HFFc6 (cell line): ENCODE results near the gene ARHGAP27. TPM values are rescaled to one million over a fixed set of nuclear protein-coding genes. Genes with fewer than 3 reads are reported as not detected.
A peak's percentile ranks its signal among the peaks of the same experiment; 100 is the strongest.

Experiments
- DNase-seq: peaks from one replicate; pipeline ENCODE4 v3.0.0-alpha.2; 2018
- H3K27ac Mint-ChIP-seq: 2 replicates; pipeline ENCODE4 v1.8.0; 2020; ENCODE audit warnings: mild to moderate bottlenecking, mixed read lengths
- H3K27me3 Mint-ChIP-seq: 2 replicates; pipeline ENCODE4 v1.8.0; 2021; ENCODE audit warnings: mild to moderate bottlenecking, moderate library complexity, mixed read lengths; ENCODE audit not compliant: insufficient read depth
- H3K36me3 Mint-ChIP-seq: 2 replicates; pipeline ENCODE4 v1.8.0; 2021; ENCODE audit warnings: low read depth, mixed read lengths
- H3K4me1 Mint-ChIP-seq: 2 replicates; pipeline ENCODE4 v1.8.0; 2020; ENCODE audit warnings: low read depth, mixed read lengths
- H3K4me3 Mint-ChIP-seq: 2 replicates; pipeline ENCODE4 v1.8.0; 2020; ENCODE audit warnings: mild to moderate bottlenecking, moderate library complexity, mixed read lengths
- H3K9me3 Mint-ChIP-seq: 2 replicates; pipeline ENCODE4 v1.8.0; 2020; ENCODE audit warnings: mild to moderate bottlenecking, mixed read lengths
- total RNA-seq, 6 experiments: library from RNA; stranded (reverse); fragmentation: NEBNext Ultra II Directional; extraction: Animal tissue kit (Norgen Biotek cat#: 25700); gene quantifications; 2 replicates in 1 of 6; 3 replicates in 5 of 6; pipeline ENCODE4 v1.2.3, GENCODE V29; 2021
- TF ChIP-seq, protein P1 (sequence below): fragments of 200-600 bp; sonication (generic); IDR thresholded peaks from 2 replicates; pipeline ENCODE4 v1.5.0; 2021; ENCODE audit warnings: antibody characterized with exemption, mild to moderate bottlenecking

Gene ARHGAP27
- total RNA-seq, 6 experiments from 2014 or later: 1.8 to 3.8 (median 2.7) TPM

DNA sequence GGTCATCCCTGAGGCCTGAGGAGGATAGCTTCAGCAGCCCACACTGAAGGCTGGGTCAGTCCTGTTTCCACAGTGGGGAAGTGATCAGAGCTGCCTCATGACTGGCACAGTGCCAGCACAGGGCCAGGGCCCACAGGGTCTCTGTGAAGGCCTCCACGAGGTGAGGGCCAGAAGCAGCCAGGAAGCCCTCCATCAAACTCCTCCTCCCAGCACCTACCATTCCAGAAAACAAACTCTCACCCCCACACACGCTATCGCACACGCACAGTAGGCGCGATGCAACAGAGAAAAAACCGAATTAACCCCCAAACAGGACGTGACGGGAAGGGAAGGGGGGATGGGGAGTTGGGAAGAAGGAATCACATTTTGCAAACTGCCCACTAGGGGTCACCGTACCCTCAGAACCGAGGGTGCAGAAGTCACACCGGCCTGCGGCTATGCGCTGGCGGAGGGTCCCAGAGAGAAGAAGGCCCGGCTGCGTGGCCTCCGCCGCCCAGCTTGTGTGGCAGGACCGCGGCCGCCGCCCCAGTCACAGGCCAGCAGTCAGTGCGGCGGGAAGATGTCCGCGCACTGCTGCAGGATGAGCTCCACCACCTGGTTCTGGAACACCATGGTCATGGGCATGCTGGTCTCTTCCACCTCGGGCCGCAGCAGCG lies 37.6 kb downstream of the ARHGAP27 start:
- H3K4me1 Mint-ChIP-seq: peaks cover 8% of the 10 kb centered on the region
- no peaks in the 10 kb centered on the region for H3K9me3 Mint-ChIP-seq
- peak overlapping the region; percentile 58 for H3K4me3 Mint-ChIP-seq
- H3K27me3 Mint-ChIP-seq: peaks cover 16% of the 10 kb centered on the region
- H3K36me3 Mint-ChIP-seq: no peaks in the 10 kb centered on the region
- DNase-seq: peak; percentile 74
- peak overlapping the region; percentile 71 for H3K27ac Mint-ChIP-seq
- TF ChIP-seq, protein P1, sequence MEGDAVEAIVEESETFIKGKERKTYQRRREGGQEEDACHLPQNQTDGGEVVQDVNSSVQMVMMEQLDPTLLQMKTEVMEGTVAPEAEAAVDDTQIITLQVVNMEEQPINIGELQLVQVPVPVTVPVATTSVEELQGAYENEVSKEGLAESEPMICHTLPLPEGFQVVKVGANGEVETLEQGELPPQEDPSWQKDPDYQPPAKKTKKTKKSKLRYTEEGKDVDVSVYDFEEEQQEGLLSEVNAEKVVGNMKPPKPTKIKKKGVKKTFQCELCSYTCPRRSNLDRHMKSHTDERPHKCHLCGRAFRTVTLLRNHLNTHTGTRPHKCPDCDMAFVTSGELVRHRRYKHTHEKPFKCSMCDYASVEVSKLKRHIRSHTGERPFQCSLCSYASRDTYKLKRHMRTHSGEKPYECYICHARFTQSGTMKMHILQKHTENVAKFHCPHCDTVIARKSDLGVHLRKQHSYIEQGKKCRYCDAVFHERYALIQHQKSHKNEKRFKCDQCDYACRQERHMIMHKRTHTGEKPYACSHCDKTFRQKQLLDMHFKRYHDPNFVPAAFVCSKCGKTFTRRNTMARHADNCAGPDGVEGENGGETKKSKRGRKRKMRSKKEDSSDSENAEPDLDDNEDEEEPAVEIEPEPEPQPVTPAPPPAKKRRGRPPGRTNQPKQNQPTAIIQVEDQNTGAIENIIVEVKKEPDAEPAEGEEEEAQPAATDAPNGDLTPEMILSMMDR: peak; percentile 94

DNA sequence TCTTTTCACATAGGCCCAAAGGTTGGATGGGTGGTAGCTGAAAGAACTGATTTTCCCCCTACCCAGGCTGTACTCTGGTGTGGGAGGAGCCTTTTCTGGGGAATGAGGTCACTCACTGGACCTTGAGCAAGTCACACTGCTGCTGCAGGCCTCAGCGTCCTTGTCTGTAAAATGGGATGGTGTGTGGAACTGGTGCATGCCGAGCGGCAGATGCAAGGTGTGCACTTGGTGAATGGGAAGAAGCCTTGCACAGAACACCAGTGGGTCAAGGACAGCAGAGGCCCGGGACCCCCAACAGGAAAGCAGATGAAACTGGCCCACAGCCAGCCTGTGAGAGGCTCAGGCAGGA lies 38.1 kb downstream of the ARHGAP27 start:
- H3K4me1 Mint-ChIP-seq: peaks cover 8% of the 10 kb centered on the region
- no peaks in the 10 kb centered on the region for H3K9me3 Mint-ChIP-seq
- peak overlapping the region; percentile 24; the same call in 1 of the 2 replicates for H3K27ac Mint-ChIP-seq
- peaks cover 16% of the 10 kb centered on the region for H3K27me3 Mint-ChIP-seq
- no peak overlapping the region for H3K4me3 Mint-ChIP-seq
- H3K36me3 Mint-ChIP-seq: no peaks in the 10 kb centered on the region
- no peak for DNase-seq
- TF ChIP-seq, protein P1: no peak

DNA sequence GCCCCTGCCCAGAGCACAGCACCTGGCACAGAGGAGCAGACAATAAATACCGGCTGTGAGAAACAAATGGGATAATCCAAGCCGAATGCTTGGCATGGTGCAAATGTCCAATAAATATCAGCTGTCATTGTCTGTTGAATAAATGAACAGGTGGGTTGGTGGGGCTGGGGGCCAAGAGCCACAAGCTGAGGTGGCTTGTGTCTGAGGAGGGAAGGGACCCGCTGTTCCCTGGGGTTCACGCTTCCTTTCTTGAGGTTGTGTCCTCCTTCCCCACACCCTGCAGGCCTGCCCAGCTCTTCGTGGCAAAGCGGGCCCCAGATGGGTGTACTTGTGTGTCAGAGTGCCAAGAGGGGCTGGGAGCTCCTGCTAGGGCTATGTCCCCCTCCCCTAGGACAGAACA lies 38.6 kb downstream of the ARHGAP27 start:
- no peak for DNase-seq
- H3K27ac Mint-ChIP-seq: no peak overlapping the region; the same call in 1 of the 2 replicates
- peaks cover 8% of the 10 kb centered on the region for H3K4me1 Mint-ChIP-seq
- H3K9me3 Mint-ChIP-seq: no peaks in the 10 kb centered on the region
- no peak overlapping the region for H3K4me3 Mint-ChIP-seq
- no peaks in the 10 kb centered on the region for H3K36me3 Mint-ChIP-seq
- TF ChIP-seq, protein P1: no peak
- peaks cover 16% of the 10 kb centered on the region for H3K27me3 Mint-ChIP-seq

DNA sequence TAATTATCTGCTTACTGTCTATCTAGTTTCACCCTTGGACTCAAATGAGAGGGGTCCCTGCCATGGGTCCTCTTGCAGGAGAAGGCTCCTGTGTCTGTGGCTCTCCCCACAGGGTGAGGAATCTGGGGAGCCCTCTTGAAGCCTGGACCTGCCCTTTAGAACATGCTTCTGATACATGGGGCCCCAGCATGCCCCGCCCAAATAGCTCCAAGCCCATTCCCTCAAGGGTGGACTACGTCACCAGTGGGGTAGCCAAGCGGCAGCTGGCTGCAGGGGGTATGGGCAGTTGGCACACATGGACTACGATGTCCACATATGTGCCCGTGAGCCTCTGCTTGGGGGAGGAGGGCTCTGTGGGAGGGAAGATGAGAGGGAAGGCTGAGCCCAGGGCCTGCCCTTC lies 39.3 kb downstream of the ARHGAP27 start:
- Mint-ChIP-seq H3K36me3 (no peaks in the 10 kb centered on the region), H3K27me3 (peaks cover 16% of the 10 kb centered on the region), H3K9me3 (no peaks in the 10 kb centered on the region), H3K27ac (no peak overlapping the region), H3K4me1 (peaks cover 14% of the 10 kb centered on the region), H3K4me3 (no peak overlapping the region)
- TF ChIP-seq, protein P1: no peak
- no peak for DNase-seq

DNA sequence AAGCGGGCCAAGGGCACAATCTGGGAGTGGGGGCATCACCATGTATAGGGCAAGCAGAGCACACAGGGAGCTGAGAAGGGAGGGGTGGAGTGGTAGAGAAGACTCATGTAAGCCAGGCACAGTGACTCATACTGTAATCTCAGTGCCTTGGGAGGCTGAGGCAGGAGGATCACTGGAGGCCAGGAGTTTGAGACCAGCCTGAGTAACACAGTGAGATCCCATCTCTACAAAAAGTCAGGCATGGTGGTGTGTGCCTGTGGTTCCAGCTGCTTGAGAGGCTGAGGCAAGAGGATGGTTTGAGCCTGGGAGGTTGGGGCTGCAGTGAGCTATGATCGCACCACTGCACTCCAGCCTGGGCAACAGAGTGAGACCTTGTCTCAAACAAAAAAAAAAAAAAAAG lies 40.8 kb downstream of the ARHGAP27 start:
- Mint-ChIP-seq H3K4me1 (peaks cover 20% of the 10 kb centered on the region), H3K4me3 (no peak overlapping the region), H3K27me3 (peaks cover 15% of the 10 kb centered on the region), H3K9me3 (no peaks in the 10 kb centered on the region), H3K27ac (no peak overlapping the region), H3K36me3 (no peaks in the 10 kb centered on the region)
- TF ChIP-seq, protein P1: no peak
- DNase-seq: no peak
